NK-92 treated with Interleukin-12 subunit alpha and Interleukin-12 subunit beta, amount 100 ng/mL, for 24 hours (cell line): ENCODE measurements around the gene NPFFR1.
"Not testable (repeated sequence)": the region's sequence is repeated elsewhere in the genome, so short reads cannot be mapped to it uniquely, and the experiment has no call there.

Experiments used
- DNase-seq: peaks from one replicate; lab custom pipeline; 2025; lab: John Stamatoyannopoulos, UW

NPFFR1 gene

GRCh38 chr10:70223728-70224127, 60.1 kb downstream of the NPFFR1 start:
- DNase-seq = no peak

GRCh38 chr10:70222811-70223447, 60.9 kb downstream of the NPFFR1 start:
- DNase-seq = not testable (repeated sequence)

- DNase-seq = no peak
Measured at GRCh38 chr10:70222340-70222794, 61.4 kb downstream of the NPFFR1 start.

GRCh38 chr10:70221030-70221429, 62.8 kb downstream of the NPFFR1 start:
- no peak for DNase-seq

- no peak for DNase-seq
Measured at GRCh38 chr10:70212879-70213278, 70.9 kb downstream of the NPFFR1 start.

- DNase-seq = no peak
Measured at GRCh38 chr10:70212277-70212676, 71.5 kb downstream of the NPFFR1 start.

GRCh38 chr10:70206762-70207161, 77.0 kb downstream of the NPFFR1 start:
- DNase-seq = no peak

GRCh38 chr10:70201105-70201504, 82.7 kb downstream of the NPFFR1 start:
- no peak for DNase-seq

GRCh38 chr10:70198696-70199466, 84.9 kb downstream of the NPFFR1 start:
- DNase-seq = no peak
